HUDEP-2 (cell line): ENCODE results near the gene LRRC47.

Experiments
- DNase-seq, 76 experiments: peaks; one replicate each; lab custom pipeline; 2025; ENCODE audit not compliant: unreplicated experiment in 76 of 76; lab: John Stamatoyannopoulos, UW

LRRC47 gene

GRCh38 chr1:3753656-3754454, 42.4 kb downstream of the LRRC47 start:
- no peak for DNase-seq

GRCh38 chr1:3752400-3752945, 43.8 kb downstream of the LRRC47 start, which contains the start of gene CCDC27:
CCDC27 (plus strand) TSS chr1:3752450; CDS start chr1:3752482, 32 bp downstream.
- DNase-seq, result no peak

GRCh38 chr1:3750741-3751140, 45.6 kb downstream of the LRRC47 start:
- DNase-seq, result peak in 65 of 76 experiments; percentile 12 to 89 (median 58)

- no peak for DNase-seq
These were observed 46.8 kb downstream of the LRRC47 start for GRCh38 chr1:3749512-3749911.

GRCh38 chr1:3748316-3748900, 47.9 kb downstream of the LRRC47 start:
- DNase-seq, result peak in 9 of 76 experiments; percentile 13 to 50 (median 30)

- no peak for DNase-seq
These were observed 48.4 kb downstream of the LRRC47 start for GRCh38 chr1:3747903-3748302.

- DNase-seq, result no peak
These were observed 48.8 kb downstream of the LRRC47 start for GRCh38 chr1:3747522-3747848.

GRCh38 chr1:3746830-3747521, 49.3 kb downstream of the LRRC47 start:
- DNase-seq, result peak in 74 of 76 experiments; percentile 33 to 96 (median 84)

- DNase-seq, result peak in 6 of 76 experiments; percentile 27 to 55 (median 42)
These were observed 49.9 kb downstream of the LRRC47 start for GRCh38 chr1:3746389-3746829.

- DNase-seq, result peak in 64 of 76 experiments; percentile 10 to 75 (median 48)
These were observed 50.5 kb downstream of the LRRC47 start for GRCh38 chr1:3745590-3746381.

- DNase-seq, result peak in 1 of 76 experiments; percentile 12
These were observed 51.2 kb downstream of the LRRC47 start for GRCh38 chr1:3745071-3745470.

- no peak for DNase-seq
These were observed 51.7 kb downstream of the LRRC47 start for GRCh38 chr1:3744646-3745045.

- no peak for DNase-seq
These were observed 52.5 kb downstream of the LRRC47 start for GRCh38 chr1:3743826-3744225.

- DNase-seq, result no peak
These were observed 52.9 kb downstream of the LRRC47 start for GRCh38 chr1:3743421-3743820.

GRCh38 chr1:3742439-3743298, 53.6 kb downstream of the LRRC47 start:
- DNase-seq, result no peak

GRCh38 chr1:3741566-3742438, 54.5 kb downstream of the LRRC47 start:
- DNase-seq, result peak in 1 of 76 experiments; percentile 13

- no peak for DNase-seq
These were observed 55.5 kb downstream of the LRRC47 start for GRCh38 chr1:3740752-3741151.

- DNase-seq, result peak in 1 of 76 experiments; percentile 8
These were observed 56.3 kb downstream of the LRRC47 start for GRCh38 chr1:3740042-3740441.
